CD4-positive, alpha-beta T cell treated with Interleukin-12 subunit alpha and Interleukin-12 subunit beta, for 1 hour (primary cell): ENCODE data around the gene BCAM.
"Not testable (repeated sequence)": the region's sequence is repeated elsewhere in the genome, so short reads cannot be mapped to it uniquely, and the experiment has no call there.

Experiments
- DNase-seq: peaks from one replicate; pipeline ENCODE4 v3.0.0-alpha.2; 2020

The BCAM gene

GRCh38 chr19:44819246-44819832, 10.4 kb downstream of the BCAM start:
- no peak for DNase-seq

- DNase-seq: no peak
Measured at GRCh38 chr19:44820648-44821609, 12.0 kb downstream of the BCAM start.

- DNase-seq: no peak
Measured at GRCh38 chr19:44822177-44822576, 13.3 kb downstream of the BCAM start.

GRCh38 chr19:44822670-44823372, 13.9 kb downstream of the BCAM start:
- no peak for DNase-seq

DNA sequence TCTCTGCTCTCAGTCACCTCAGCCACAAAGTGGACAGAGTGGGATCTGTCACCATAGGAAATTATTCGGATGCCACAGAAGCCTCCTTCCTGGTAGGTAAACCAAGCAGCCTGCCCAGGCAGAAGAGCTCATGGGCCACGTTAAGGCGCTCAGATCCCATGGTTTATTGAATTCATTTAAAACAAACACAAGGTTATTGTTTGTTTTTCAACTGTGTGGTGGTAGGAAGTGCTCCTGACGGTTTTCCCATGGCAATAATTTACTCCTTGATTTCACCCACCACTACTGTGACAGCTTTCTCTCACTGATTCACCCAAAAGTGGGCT, 14.4 kb downstream of the BCAM start:
- DNase-seq: no peak

DNA sequence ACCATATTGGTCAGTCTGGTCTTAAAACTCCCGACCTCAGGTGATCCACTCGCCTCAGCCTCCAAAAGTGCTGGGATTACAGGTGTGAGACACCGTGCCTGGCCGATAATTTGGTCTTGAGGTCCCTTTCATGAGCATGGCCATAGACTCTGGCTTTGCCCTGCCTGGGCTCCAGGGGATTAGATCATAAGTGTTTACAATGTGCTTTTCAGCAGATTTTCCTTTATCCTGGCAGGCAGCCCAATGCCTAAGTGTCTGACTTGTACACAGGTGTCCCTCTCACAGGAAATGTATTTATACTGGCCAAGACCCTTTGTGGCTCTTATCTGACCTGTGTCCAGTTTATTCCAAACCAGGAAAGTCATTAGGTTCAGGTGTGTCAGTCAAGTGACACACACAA, 15.9 kb downstream of the BCAM start:
- no peak for DNase-seq

DNA sequence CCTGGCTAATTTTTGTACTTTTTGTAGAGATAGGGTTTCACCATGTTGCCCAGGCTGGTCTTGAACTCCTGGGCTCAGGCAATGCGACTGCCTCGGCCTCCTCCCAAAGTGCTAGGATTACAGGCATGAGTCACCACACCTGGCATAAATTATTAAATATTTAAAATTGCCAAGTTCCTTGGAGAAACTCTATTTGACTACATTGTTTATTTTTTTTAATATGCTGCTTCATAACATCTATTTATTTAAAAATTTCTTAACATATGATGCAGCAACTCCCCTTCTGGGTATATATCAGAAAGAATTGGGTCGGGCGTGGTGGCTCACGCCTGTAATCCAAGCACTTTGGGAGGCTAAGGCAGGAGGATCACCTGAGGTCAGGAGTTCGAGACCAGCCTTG, 24.0 kb downstream of the BCAM start:
- not testable (repeated sequence) for DNase-seq

DNA sequence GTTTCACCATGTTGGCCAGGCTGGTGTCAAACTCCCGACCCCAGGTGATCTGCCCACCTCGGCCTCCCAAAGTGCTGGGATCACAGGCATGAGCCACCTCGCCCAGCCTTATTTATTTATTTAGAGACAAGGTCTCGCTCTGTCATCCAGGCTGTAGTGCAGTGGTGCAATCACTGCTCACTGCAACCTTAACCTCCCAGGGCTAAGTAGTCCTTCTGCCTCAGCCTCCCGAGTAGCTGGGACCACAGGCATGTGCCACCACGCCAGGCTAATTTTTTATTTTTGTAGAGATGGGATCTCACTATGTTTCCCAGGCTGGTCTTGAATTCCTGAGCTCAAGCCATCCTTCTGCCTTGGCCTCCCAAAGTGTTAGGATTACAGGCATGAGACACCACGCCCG, 25.5 kb downstream of the BCAM start:
- not testable (repeated sequence) for DNase-seq

GRCh38 chr19:44839276-44839675, 30.4 kb downstream of the BCAM start:
- no peak for DNase-seq

DNA sequence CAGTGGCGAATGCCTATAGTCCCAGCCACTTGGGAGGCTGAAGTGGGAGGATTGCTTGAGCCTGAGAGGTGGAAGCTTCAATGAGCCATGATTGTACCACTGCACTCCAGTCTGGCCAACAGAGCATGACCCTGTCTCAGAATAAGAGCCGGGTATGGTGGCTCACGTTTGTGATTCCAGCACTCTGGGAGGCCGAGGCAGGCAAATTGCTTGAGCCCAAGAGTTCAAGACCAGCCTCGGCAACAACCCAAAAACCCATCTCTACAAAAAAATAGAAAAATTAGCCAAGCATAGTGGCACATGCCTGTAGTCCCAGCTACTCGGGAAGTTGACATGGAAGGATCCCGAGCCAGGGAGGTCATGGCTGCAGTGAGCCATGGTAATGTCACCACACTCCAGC, 31.9 kb downstream of the BCAM start:
- DNase-seq: no peak

GRCh38 chr19:44841231-44841630, 32.3 kb downstream of the BCAM start:
- DNase-seq: no peak

- DNase-seq: no peak
Measured at GRCh38 chr19:44845286-44845611, 36.3 kb downstream of the BCAM start.

DNA sequence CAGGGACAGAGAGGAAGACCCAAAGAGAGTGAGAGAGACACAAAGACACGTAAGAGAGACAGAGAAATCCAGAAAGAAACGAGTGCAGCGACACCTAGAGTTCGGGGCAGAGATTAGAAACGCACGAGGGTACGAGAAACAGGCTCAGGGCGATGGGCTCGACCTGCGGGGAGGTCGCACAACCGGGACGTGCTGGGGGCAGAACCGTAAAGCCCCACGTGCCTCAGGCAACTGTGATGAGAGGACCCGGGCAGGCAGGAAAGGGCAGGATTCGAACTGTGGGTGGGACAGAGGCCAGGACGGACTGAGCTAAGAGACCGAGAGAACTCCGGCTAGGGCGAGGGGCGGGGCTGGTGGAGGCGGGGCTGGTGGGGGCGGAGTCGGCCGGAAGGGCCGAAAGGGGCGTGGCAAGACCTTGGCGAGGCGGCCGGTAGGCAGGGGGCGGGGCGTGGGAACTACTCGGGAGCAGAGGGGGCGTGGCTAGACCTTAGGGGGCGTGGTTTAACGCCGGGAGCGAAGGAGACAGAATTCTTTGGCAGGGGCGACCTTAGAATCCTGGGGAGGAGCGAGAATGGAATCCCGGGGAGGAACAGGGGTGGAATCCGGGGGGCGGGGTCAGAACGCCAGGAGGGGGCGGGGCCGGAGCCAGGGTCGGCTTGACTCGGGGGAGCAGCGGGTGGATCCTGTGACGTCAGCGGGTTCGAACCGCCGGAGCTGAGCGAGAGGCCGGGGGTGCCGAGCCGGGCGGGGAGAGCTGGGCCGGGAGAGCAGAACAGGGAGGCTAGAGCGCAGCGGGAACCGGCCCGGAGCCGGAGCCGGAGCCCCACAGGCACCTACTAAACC, 36.9 kb downstream of the BCAM start, which contains the start of gene NECTIN2:
TSS of gene NECTIN2 (plus strand) at position 686 of the 843 bp plus-strand sequence. CDS start 229 bp downstream, outside the sequence.
- DNase-seq: peak; percentile 79

DNA sequence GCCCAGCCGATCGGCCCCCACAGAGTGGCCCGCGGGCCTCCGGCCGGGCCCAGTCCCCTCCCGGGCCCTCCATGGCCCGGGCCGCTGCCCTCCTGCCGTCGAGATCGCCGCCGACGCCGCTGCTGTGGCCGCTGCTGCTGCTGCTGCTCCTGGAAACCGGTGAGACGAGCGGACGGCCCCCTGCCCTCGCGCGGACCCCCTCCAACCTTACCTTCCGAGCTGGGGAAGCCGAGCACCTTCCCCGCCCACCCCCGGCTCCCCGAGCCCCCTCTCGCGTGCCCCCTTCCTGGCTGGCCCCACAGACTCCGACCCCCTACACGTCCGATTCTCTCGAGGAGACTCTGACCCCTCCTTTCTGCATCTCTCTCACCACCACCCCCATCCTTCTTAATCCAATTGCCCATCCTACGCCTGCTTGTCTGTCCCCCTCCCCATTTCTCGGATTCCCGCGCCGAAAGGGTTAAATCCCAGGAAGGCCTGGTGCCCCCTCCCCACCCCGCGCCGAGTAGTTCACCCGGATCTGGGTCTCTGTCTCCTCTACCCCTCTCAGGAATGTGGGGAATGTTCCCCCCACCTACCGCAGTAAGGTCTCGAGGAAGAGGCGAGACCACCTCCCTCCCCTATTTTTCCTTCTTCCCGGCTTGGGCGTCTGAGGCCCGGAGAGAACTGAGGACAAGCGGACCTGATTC, 37.7 kb downstream of the BCAM start:
- DNase-seq: no peak

- DNase-seq: no peak
Measured at GRCh38 chr19:44847144-44848035, 38.5 kb downstream of the BCAM start.

GRCh38 chr19:44848036-44848811, 39.3 kb downstream of the BCAM start:
- no peak for DNase-seq

- DNase-seq: no peak
Measured at GRCh38 chr19:44848812-44849447, 40.0 kb downstream of the BCAM start.

DNA sequence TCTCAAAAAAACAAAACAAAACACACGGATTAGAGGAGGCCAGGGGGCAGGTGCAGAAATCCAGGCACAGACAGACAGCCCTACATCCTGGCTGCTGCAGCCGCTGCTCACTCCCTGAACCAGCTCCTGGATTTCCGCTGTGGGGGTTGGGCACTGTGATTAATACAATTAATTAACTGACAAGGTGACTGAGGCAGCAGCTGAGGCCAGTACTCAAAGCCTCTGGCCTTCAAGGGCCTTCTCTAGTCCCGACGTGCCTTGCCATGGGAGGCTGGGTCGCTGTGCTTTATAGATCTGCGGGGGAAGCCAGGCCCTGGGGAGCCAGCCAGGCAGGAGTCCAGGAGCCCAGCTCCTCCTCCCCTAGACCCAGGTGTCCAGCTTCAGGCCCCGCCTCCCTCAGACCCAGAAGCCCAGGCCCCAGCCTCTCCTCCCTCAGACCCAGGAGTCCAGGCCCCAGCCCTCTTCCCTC, 41.8 kb downstream of the BCAM start:
- no peak for DNase-seq

DNA sequence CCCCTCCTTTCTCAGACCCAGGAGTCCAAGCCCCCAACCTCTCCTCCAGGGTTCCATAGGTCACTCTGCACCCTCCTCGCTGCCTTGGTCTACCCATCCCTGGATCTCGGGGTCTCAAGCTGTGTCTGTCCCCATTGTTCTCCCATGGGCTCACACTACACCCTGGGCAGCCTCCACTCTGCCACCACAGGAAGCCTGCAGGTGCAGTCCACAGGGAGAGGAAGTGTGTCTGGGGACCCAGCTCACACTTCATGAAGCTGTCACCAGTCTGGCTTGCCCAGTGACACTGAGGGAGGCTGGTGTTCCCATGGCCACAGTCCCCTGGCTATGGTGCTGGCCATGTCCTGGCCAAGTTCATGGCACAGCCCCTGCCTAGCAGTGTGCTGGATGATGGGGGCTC, 42.5 kb downstream of the BCAM start:
- DNase-seq: no peak

- DNase-seq: no peak
Measured at GRCh38 chr19:44855606-44856005, 46.7 kb downstream of the BCAM start.
